NCI-H748 (cell line): ENCODE results near the gene PLCB3.
"Not testable (repeated sequence)": the region's sequence is repeated elsewhere in the genome, so short reads cannot be mapped to it uniquely, and the experiment has no call there.

Experiments used
- DNase-seq: peaks from one replicate; lab custom pipeline; 2025; ENCODE audit not compliant: unreplicated experiment; lab: John Stamatoyannopoulos, UW

Gene PLCB3

DNA sequence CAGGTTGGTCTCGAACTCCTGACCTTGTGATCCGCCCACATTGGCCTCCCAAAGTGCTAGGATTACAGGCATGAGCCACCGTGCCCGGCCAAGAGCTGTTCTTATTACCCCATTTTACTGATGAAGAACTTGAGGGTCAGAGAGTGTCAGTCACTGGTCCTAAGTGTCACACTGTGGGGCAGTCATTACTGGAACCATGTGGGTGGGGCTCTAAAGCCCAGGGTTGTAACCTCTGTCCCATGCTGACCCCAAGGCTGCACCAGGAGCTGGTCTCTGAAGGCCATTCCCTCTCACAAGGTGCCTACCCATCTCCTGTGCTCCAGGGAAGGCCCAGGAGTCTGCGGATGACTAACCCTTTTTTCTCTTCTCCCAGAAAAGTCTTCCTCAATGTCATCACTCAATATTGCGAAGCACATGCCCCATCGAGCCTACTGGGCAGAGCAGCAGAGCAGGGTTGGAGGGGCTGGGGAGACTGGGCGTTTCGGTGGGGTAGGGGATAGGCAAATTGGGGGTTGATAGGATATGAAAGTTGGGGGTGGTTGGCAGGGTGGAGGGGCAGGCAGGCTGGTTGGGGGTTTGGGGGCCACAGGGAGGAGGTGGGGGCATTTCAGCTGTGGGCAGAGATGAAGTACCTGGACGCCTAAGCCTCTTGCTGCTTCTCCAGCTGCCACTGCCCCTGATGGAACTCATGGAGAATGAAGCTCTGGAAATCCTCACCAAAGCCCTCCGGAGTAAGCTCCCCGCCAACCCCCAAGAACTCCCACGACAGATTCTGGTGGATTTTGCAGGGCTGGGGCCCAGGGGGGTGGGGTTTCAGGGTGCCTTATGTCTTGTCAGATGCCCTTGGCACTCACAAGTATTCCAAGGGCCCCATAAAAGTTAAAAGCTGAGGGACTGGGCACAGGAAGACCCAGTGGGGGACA, 52.0 kb downstream of the PLCB3 start:
- DNase-seq, result no peak

GRCh38 chr11:64304032-64304315, 52.6 kb downstream of the PLCB3 start:
- DNase-seq, result no peak

DNA sequence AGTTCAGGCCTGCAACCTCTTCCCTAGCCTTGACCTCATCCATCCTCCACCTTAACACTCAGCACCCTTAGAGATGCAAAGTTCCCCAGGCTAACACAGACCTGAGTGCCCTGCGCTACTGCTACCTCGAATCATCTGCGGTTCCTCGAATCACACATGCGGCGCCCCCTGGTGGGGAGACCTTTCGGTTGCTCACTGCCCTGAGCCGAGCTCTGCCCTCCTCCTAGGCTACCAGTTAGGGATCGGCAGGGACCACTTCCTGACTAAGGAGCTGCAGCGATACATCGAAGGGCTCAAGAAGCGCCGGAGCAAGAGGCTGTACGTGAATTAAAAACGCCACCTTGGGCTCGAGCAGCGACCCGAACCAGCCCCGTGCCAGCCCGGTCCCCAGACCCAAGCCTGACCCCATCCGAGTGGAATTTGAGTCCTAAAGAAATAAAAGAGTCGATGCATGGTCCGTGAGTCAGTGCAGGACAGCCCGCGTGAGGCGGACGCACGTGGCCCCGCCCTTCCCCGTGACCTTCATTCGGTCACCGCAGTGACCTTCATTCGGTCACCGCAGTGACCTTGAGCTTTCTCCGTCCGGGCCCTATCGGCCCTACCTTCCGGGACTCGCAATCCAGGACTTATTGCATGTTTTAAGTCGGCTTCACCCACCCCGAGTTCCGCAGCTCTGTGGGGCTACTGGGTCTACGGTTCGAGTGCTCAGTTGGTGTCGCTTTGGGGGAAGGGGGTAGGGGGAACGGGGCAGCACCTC, 53.2 kb downstream of the PLCB3 start:
- peak; percentile 94 for DNase-seq

GRCh38 chr11:64305075-64305690, 53.9 kb downstream of the PLCB3 start, which contains the start of gene ESRRA:
Gene ESRRA, plus strand, starts transcription at chr11:64305524. Its CDS starts 1,656 bp downstream, at chr11:64307180.
- DNase-seq, result peak; percentile 100

DNA sequence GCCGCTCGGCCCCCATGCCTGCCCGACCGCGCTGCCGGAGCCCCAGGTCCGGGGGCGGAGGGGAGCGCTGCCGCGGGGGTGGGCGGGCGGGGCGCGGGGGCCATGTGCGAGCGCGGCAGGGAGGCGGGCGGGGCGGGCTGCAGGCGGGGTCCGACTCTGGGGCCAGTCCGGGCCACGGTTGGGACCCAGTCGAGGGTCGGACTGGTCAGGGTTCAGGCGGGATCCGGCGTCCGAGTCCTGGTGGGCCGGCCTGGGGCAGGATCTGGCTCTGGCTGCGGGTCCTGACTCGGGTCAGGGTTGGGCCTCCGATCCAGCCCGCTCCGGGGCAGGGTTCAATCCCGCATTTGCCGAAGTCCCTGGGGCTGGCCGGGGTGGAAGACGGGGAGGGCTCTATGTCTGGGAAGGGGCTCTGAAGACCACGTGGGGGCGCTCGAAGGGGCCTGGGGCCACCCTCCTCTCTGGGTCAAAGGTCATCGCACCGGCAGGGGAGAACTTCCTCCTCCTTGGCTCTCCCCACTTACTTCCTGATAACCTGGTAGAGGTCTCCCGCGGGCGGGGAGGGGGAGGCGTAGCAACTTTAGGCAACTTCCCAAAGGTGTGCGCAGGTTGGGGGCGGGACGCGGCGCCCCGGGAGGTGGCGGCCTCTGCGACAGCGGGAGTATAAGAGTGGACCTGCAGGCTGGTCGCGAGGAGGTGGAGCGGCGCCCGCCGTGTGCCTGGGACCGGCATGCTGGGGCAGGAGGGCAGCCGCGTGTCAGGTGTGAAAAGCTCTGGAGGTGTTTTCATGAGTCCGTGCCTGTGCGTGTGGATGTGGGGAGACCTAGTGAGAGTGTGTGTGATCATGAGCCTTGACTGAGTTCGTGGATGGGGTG, 54.6 kb downstream of the PLCB3 start:
- peak; percentile 72 for DNase-seq

- DNase-seq, result no peak
These were observed 55.2 kb downstream of the PLCB3 start for GRCh38 chr11:64306563-64306875.

- peak; percentile 17 for DNase-seq
These were observed 55.7 kb downstream of the PLCB3 start for GRCh38 chr11:64306876-64307622.

GRCh38 chr11:64307795-64308194, 56.5 kb downstream of the PLCB3 start:
- not testable (repeated sequence) for DNase-seq

GRCh38 chr11:64312947-64313346, 61.6 kb downstream of the PLCB3 start:
- DNase-seq, result no peak

DNA sequence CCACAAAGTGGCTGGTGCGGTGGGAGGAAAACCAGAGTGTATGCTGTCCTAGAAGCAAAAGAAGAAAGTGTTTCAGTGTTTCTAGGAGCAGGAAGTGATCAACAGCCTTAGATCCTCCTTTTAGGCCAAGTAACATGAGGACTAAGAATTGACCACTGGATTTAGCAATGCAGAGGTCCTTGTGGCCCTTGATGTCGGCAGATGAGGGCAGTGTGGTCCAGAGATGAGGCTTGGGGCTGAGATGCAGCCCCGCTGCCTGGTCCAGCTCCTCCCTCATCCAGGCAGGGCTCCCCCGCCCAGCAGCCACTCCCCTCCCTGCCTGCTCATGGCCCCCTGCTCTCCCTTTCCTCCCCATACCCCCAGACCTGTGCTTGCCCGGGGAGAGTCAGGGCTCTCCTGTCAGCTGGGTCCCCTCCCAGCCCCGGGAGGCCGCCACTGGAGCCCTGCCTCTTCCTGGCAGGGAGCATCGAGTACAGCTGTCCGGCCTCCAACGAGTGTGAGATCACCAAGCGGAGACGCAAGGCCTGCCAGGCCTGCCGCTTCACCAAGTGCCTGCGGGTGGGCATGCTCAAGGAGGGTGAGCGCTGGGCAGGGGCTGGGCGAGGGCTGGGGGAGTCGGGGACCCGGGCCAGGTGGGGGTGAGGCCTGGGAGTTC, 62.3 kb downstream of the PLCB3 start:
- DNase-seq, result no peak

DNA sequence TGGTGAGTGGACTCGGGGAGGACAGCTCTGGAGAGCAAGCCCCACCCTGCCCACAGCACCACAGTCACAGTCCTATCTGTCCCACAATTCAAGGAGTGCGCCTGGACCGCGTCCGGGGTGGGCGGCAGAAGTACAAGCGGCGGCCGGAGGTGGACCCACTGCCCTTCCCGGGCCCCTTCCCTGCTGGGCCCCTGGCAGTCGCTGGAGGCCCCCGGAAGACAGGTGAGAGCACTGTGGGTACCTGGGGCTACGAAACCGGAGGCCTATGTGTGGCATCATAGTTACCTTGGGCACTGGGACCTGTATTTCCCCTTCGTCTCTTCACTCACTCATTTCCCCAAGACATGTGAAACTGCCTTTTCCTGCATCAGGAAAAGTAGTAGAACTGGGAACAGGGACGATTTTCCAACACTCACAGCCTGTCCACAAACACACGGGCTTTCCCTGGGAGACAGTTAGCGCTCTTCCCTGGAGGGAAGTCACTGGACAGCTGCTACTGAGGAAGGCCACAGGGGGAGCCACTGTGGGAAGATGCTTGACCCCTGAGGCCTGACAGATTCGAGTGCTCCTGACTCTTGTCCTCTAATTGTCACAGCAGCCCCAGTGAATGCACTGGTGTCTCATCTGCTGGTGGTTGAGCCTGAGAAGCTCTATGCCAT, 62.9 kb downstream of the PLCB3 start:
- DNase-seq, result no peak

- no peak for DNase-seq
These were observed 63.7 kb downstream of the PLCB3 start for GRCh38 chr11:64314805-64315561.

- not testable (repeated sequence) for DNase-seq
These were observed 64.6 kb downstream of the PLCB3 start for GRCh38 chr11:64315667-64316526.

DNA sequence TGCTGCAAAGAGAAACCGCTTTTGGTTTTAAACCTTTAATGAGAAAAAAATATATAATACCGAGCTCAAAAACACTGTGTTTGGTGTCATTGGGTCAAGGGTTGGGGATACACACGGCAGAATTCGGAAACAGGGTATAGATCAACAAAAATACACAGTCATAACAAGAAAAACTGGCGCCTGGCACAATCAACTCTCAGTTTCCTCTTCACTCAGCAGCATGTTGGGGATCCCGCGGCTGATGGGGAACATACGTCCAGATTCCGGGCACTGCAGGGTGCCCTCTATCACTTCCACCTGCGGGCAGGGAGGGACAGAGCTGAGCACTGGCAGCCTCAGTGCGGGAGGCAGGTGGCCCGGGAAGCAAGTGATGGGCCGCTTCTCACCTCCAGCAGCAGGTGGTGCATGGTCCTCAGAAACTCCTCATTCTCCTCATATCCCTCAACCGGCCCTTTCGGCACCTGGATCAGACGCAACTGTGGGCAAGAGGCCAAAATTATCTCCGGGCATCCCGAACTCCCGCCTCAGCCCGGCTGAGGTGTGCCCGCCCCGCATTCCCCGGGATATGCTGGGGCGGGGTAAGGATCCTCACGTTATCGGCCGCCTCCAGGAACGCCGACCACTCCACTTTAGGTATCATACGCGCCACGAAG, 65.5 kb downstream of the PLCB3 start:
- DNase-seq, result peak; percentile 50

GRCh38 chr11:64317325-64317960, 66.1 kb downstream of the PLCB3 start, which contains the start of gene TRMT112:
Gene TRMT112, minus strand, starts transcription at chr11:64317559. Its CDS starts 33 bp downstream, at chr11:64317526.
- DNase-seq, result peak; percentile 99

- peak; percentile 96 for DNase-seq
These were observed 66.8 kb downstream of the PLCB3 start, which contains the start of gene PRDX5 for GRCh38 chr11:64317961-64318765. Gene PRDX5, plus strand, starts transcription at chr11:64318121. Its CDS starts 95 bp downstream, at chr11:64318216.
